OCI-LY7 (cell line): ENCODE measurements around the gene LILRA5.

ENCODE experiments used
- EZH2phosphoT487 ChIP-seq: fragments of 200-600 bp; sonication (generic); IDR thresholded peaks from 2 replicates; pipeline ENCODE4 v1.6.1; 2018; ENCODE audit warnings: low read depth, borderline replicate concordance, mild to moderate bottlenecking, mixed run types, antibody characterized with exemption, low read length, moderate library complexity, mixed read lengths
- TF ChIP-seq, protein P1 (sequence below): fragments of 200-600 bp; sonication (generic); conservative IDR thresholded peaks from 2 replicates; pipeline ENCODE4 v1.5.1; 2014; ENCODE audit warnings: mild to moderate bottlenecking, antibody characterized with exemption, low read length, moderate library complexity, mixed read lengths

- TF ChIP-seq, protein P1, sequence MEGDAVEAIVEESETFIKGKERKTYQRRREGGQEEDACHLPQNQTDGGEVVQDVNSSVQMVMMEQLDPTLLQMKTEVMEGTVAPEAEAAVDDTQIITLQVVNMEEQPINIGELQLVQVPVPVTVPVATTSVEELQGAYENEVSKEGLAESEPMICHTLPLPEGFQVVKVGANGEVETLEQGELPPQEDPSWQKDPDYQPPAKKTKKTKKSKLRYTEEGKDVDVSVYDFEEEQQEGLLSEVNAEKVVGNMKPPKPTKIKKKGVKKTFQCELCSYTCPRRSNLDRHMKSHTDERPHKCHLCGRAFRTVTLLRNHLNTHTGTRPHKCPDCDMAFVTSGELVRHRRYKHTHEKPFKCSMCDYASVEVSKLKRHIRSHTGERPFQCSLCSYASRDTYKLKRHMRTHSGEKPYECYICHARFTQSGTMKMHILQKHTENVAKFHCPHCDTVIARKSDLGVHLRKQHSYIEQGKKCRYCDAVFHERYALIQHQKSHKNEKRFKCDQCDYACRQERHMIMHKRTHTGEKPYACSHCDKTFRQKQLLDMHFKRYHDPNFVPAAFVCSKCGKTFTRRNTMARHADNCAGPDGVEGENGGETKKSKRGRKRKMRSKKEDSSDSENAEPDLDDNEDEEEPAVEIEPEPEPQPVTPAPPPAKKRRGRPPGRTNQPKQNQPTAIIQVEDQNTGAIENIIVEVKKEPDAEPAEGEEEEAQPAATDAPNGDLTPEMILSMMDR: no peak
- TF ChIP-seq EZH2phosphoT487: no peak
Observed at GRCh38 chr19:54356444-54357056, 43.6 kb upstream of the LILRA5 start.
